GM21619 (cell line): ENCODE data around the gene CHCHD6.

Experiments used
- ATAC-seq: cut with Tn5 transposase; IDR thresholded peaks from one replicate; pipeline ENCODE4 v1.9.1; 2021; ENCODE audit not compliant: unreplicated experiment

CHCHD6 gene

GRCh38 chr3:126956866-126957650 lies 253.0 kb downstream of the CHCHD6 start:
- ATAC-seq: no peak

GRCh38 chr3:126957776-126958637 lies 254.0 kb downstream of the CHCHD6 start:
- ATAC-seq: no peak

GRCh38 chr3:126958638-126959085 lies 254.6 kb downstream of the CHCHD6 start:
- no peak for ATAC-seq

- no peak for ATAC-seq
These were observed 255.3 kb downstream of the CHCHD6 start for GRCh38 chr3:126959136-126959920.

GRCh38 chr3:126959921-126960603 lies 256.0 kb downstream of the CHCHD6 start:
- ATAC-seq: no peak

- no peak for ATAC-seq
These were observed 256.6 kb downstream of the CHCHD6 start for GRCh38 chr3:126960604-126960995.

- no peak for ATAC-seq
These were observed 257.3 kb downstream of the CHCHD6 start for GRCh38 chr3:126961191-126961790.

GRCh38 chr3:126961791-126962461 lies 257.9 kb downstream of the CHCHD6 start:
- ATAC-seq: no peak

GRCh38 chr3:126962756-126963155 lies 258.7 kb downstream of the CHCHD6 start:
- no peak for ATAC-seq

- ATAC-seq: no peak
These were observed 259.5 kb downstream of the CHCHD6 start for GRCh38 chr3:126963261-126964190.

GRCh38 chr3:126964261-126964660 lies 260.2 kb downstream of the CHCHD6 start:
- ATAC-seq: no peak

GRCh38 chr3:126964950-126965349 lies 260.9 kb downstream of the CHCHD6 start:
- no peak for ATAC-seq

- ATAC-seq: no peak
These were observed 261.6 kb downstream of the CHCHD6 start for GRCh38 chr3:126965526-126966080.

- no peak for ATAC-seq
These were observed 263.3 kb downstream of the CHCHD6 start for GRCh38 chr3:126967386-126967785.

- ATAC-seq: no peak
These were observed 264.7 kb downstream of the CHCHD6 start for GRCh38 chr3:126968391-126969390.

GRCh38 chr3:126969586-126969985 lies 265.5 kb downstream of the CHCHD6 start:
- no peak for ATAC-seq

- ATAC-seq: no peak
These were observed 266.1 kb downstream of the CHCHD6 start for GRCh38 chr3:126970101-126970500.
